Retina (tissue), 1 donor: ENCODE results near the gene DHX36.

Experiments used
- DNase-seq: peaks from one replicate; pipeline ENCODE4 v3.0.0-alpha.2; 2016

The DHX36 gene

GRCh38 chr3:154323891-154324738, at the start of gene DHX36:
Gene DHX36 (minus strand): TSS chr3:154324487. CDS start chr3:154324416, 71 bp downstream.
- peak; percentile 92 for DNase-seq

- no peak for DNase-seq
Measured at GRCh38 chr3:154367221-154367620, 42.9 kb upstream of the DHX36 start.

- no peak for DNase-seq
Measured at GRCh38 chr3:154364849-154365248, 40.6 kb upstream of the DHX36 start.

GRCh38 chr3:154361099-154361498, 36.8 kb upstream of the DHX36 start:
- DNase-seq = no peak

- no peak for DNase-seq
Measured at GRCh38 chr3:154356009-154356408, 31.7 kb upstream of the DHX36 start.

- DNase-seq = no peak
Measured at GRCh38 chr3:154349223-154349622, 24.9 kb upstream of the DHX36 start.

GRCh38 chr3:154345422-154346122, 21.3 kb upstream of the DHX36 start:
- DNase-seq = no peak

GRCh38 chr3:154338570-154338969, 14.3 kb upstream of the DHX36 start:
- no peak for DNase-seq

- no peak for DNase-seq
Measured at GRCh38 chr3:154338008-154338407, 13.7 kb upstream of the DHX36 start.

GRCh38 chr3:154334973-154335420, 10.7 kb upstream of the DHX36 start:
- no peak for DNase-seq

- DNase-seq = no peak
Measured at GRCh38 chr3:154327871-154328270, 3.6 kb upstream of the DHX36 start.

- no peak for DNase-seq
Measured at GRCh38 chr3:154324919-154325318, 632 bp upstream of the DHX36 start.

- no peak for DNase-seq
Measured at GRCh38 chr3:154316974-154317767, 7.1 kb downstream of the DHX36 start.

- no peak for DNase-seq
Measured at GRCh38 chr3:154314152-154314551, 10.1 kb downstream of the DHX36 start.

- DNase-seq = no peak
Measured at GRCh38 chr3:154310840-154311239, 13.4 kb downstream of the DHX36 start.

GRCh38 chr3:154307363-154307762, 16.9 kb downstream of the DHX36 start:
- DNase-seq = no peak

GRCh38 chr3:154304936-154305335, 19.4 kb downstream of the DHX36 start:
- no peak for DNase-seq

GRCh38 chr3:154304116-154304786, 20.0 kb downstream of the DHX36 start:
- no peak for DNase-seq

- no peak for DNase-seq
Measured at GRCh38 chr3:154301561-154301960, 22.7 kb downstream of the DHX36 start.

GRCh38 chr3:154294016-154294415, 30.3 kb downstream of the DHX36 start:
- no peak for DNase-seq

GRCh38 chr3:154290187-154290586, 34.1 kb downstream of the DHX36 start:
- no peak for DNase-seq

GRCh38 chr3:154285221-154285620, 39.1 kb downstream of the DHX36 start:
- no peak for DNase-seq

GRCh38 chr3:154280161-154280560, 44.1 kb downstream of the DHX36 start:
- no peak for DNase-seq
